Activated CD4-positive, alpha-beta T cell treated with anti-CD3 and anti-CD28 coated beads for 36 hours (primary cell): ENCODE results near the gene DEFB131A. TPM values are rescaled to one million over a fixed set of nuclear protein-coding genes. Genes with fewer than 3 reads are reported as not detected.
"Not testable (repeated sequence)": the region's sequence is repeated elsewhere in the genome, so short reads cannot be mapped to it uniquely, and the experiment has no call there.

Source experiments
- ATAC-seq: fragments of 200-7000 bp; cut with Tn5 transposase; one replicate; pipeline ENCODE4 v1.10.0; 2021; ENCODE audit warnings: mild to moderate bottlenecking, moderate library complexity
- CTCF ChIA-PET: fragments of 350-600 bp; sonication (Branson Sonifier 250); formaldehyde crosslinking; loops from one replicate; lab custom pipeline; 2021; ENCODE audit warnings: antibody characterized with exemption; lab: Charles Lee
- POLR2A ChIA-PET: fragments of 350-600 bp; sonication (Branson Sonifier 250); formaldehyde crosslinking; loops from one replicate; lab custom pipeline; 2021; ENCODE audit warnings: antibody characterized with exemption, inconsistent platforms; lab: Charles Lee
- DNase-seq: peaks from one replicate; pipeline ENCODE4 v3.0.0-alpha.2; 2020
- H3K27ac Mint-ChIP-seq: one replicate; pipeline ENCODE4 v1.8.0; 2021; ENCODE audit warnings: mixed read lengths
- H3K27me3 Mint-ChIP-seq: one replicate; pipeline ENCODE4 v1.8.0; 2021; ENCODE audit warnings: mixed read lengths
- H3K36me3 Mint-ChIP-seq: one replicate; pipeline ENCODE4 v1.8.0; 2021; ENCODE audit warnings: low read depth, mixed read lengths
- H3K4me1 Mint-ChIP-seq: one replicate; pipeline ENCODE4 v1.8.0; 2021; ENCODE audit warnings: mixed read lengths
- H3K4me3 Mint-ChIP-seq: one replicate; pipeline ENCODE4 v1.8.0; 2021; ENCODE audit warnings: mild to moderate bottlenecking, moderate library complexity, mixed read lengths
- H3K9me3 Mint-ChIP-seq: one replicate; pipeline ENCODE4 v1.8.0; 2021; ENCODE audit warnings: low read depth, mixed read lengths
- intact Hi-C, 2 experiments: fragments of 100-400 bp; cut with DNase I in 1 of 2; cut with micrococcal nuclease in 1 of 2; formaldehyde crosslinking; loops; one replicate each; pipeline versions ENCODE4 v1.14.2 to v1.15.1; 2022 to 2024; cut with DNase I, micrococcal nuclease
- total RNA-seq, 2 experiments: library from RNA; stranded (reverse); gene quantifications; one replicate each; pipeline ENCODE4 v1.2.3, GENCODE V29; 2021

DEFB131A gene
- total RNA-seq, 2 experiments from 2014 or later: not detected

- intact Hi-C loops: loop anchor here in 1 of 2 experiments (10.0 kb wide), 1 partner anchor 519 kb away; no protein-coding TSS in a partner anchor
- H3K27ac Mint-ChIP-seq, POLR2A ChIA-PET: not testable (repeated sequence)
Measured at GRCh38 chr4:9495443-9495842, 51.2 kb downstream of the DEFB131A start.

GRCh38 chr4:9497575-9498467 is 53.6 kb downstream of the DEFB131A start:
- H3K4me1 Mint-ChIP-seq, H3K27me3 Mint-ChIP-seq, H3K36me3 Mint-ChIP-seq, DNase-seq, CTCF ChIA-PET, ATAC-seq, H3K4me3 Mint-ChIP-seq, POLR2A ChIA-PET, H3K27ac Mint-ChIP-seq, H3K9me3 Mint-ChIP-seq: not testable (repeated sequence)
- intact Hi-C loops: loop anchor here in 1 of 2 experiments (10.0 kb wide), 1 partner anchor 517 kb away; no protein-coding TSS in a partner anchor

More at GRCh38 chr4:9495443-9495842, 51.2 kb downstream of the DEFB131A start:
- H3K9me3 Mint-ChIP-seq, ATAC-seq, H3K4me3 Mint-ChIP-seq, H3K27me3 Mint-ChIP-seq, H3K36me3 Mint-ChIP-seq, H3K4me1 Mint-ChIP-seq, CTCF ChIA-PET: not testable (repeated sequence)
- DNase-seq: peak; percentile 91

DNA sequence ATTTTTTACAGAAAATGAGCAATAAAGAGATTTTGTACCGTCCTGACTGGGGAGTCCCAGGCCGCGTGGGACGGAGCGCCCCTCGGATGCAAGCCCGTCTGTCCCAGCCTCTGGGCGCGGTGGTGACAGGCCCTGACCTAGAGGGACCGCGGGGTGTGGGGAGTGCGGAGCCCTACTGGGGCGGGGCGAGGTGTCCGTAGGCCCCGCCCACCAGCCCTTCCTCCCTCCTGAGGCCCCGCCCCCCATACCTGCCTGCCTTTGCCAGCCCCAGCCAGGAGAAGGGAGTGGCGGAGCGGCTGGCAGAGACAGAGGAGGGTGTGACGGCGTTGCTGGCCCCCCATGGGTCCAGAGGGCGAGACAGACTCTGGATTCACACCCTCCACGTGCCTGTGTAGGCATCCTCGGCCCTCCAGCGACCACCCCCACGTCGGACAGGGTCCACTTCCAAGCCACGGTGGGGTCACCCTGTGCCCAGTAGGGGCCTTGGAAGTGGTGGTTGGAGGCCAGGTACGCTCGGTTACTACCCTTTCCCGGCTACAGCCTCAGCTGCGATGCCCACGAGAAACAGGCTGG is 54.3 kb downstream of the DEFB131A start:
- POLR2A ChIA-PET, H3K4me1 Mint-ChIP-seq, H3K9me3 Mint-ChIP-seq, CTCF ChIA-PET, H3K4me3 Mint-ChIP-seq, ATAC-seq, H3K36me3 Mint-ChIP-seq, DNase-seq, H3K27me3 Mint-ChIP-seq, H3K27ac Mint-ChIP-seq: not testable (repeated sequence)
- intact Hi-C loops: loop anchor here in 1 of 2 experiments (10.0 kb wide), 1 partner anchor 516 kb away; no protein-coding TSS in a partner anchor

GRCh38 chr4:9499974-9500487 is 55.8 kb downstream of the DEFB131A start:
- DNase-seq, H3K36me3 Mint-ChIP-seq: not testable (repeated sequence)

More at GRCh38 chr4:9499974-9500487, 55.8 kb downstream of the DEFB131A start:
- POLR2A ChIA-PET, H3K27ac Mint-ChIP-seq, H3K27me3 Mint-ChIP-seq, H3K9me3 Mint-ChIP-seq, H3K4me1 Mint-ChIP-seq, ATAC-seq, H3K4me3 Mint-ChIP-seq, CTCF ChIA-PET: not testable (repeated sequence)
- intact Hi-C loops: loop anchor here in 1 of 2 experiments (10.0 kb wide), 1 partner anchor 515 kb away; no protein-coding TSS in a partner anchor

Other genes with a start within 250 kb of the DEFB131A start
- gene USP17L10, start 233.8 kb upstream of the DEFB131A start, total RNA-seq: not detected
- gene USP17L11, start 229.0 kb upstream of the DEFB131A start, total RNA-seq: under 1 TPM; 0.11 to 0.16 TPM
- not detected for gene USP17L12, start 224.3 kb upstream of the DEFB131A start, total RNA-seq
- not detected for gene USP17L13, start 219.5 kb upstream of the DEFB131A start, total RNA-seq
- not detected for gene USP17L15, start 210.0 kb upstream of the DEFB131A start, total RNA-seq
- gene USP17L17, start 200.5 kb upstream of the DEFB131A start, total RNA-seq: not detected
- not detected for gene USP17L18, start 195.8 kb upstream of the DEFB131A start, total RNA-seq
- gene USP17L19, start 191.0 kb upstream of the DEFB131A start, total RNA-seq: not detected
- gene USP17L20, start 186.3 kb upstream of the DEFB131A start, total RNA-seq: not detected
- not detected for gene USP17L21, start 181.5 kb upstream of the DEFB131A start, total RNA-seq
- gene USP17L22, start 176.8 kb upstream of the DEFB131A start, total RNA-seq: not detected
- gene USP17L24, start 119.2 kb upstream of the DEFB131A start, total RNA-seq: not detected
- gene USP17L25, start 114.5 kb upstream of the DEFB131A start, total RNA-seq: not detected
- gene USP17L26, start 109.8 kb upstream of the DEFB131A start, total RNA-seq: not detected
- not detected for gene USP17L5, start 105.0 kb upstream of the DEFB131A start, total RNA-seq
- not detected for gene USP17L27, start 100.3 kb upstream of the DEFB131A start, total RNA-seq
- not detected for gene USP17L28, start 95.5 kb upstream of the DEFB131A start, total RNA-seq
- gene USP17L29, start 90.8 kb upstream of the DEFB131A start, total RNA-seq: not detected
- not detected for gene USP17L30, start 81.3 kb upstream of the DEFB131A start, total RNA-seq